Neural cell (in vitro differentiated cells): Measurements from ENCODE around the gene ITGB6. TPM values are rescaled to one million over a fixed set of nuclear protein-coding genes. Genes with fewer than 3 reads are reported as not detected.
"Not testable (repeated sequence)": the region's sequence is repeated elsewhere in the genome, so short reads cannot be mapped to it uniquely, and the experiment has no call there.

Source experiments
- H2AFZ ChIP-seq: fragments of 200-600, 300-800 bp; sonication (generic), shearing (Covaris generic); 2 replicates; pipeline ENCODE4 v1.6.0; 2014; ENCODE audit warnings: low read depth, mild to moderate bottlenecking, antibody characterized with exemption, low read length, moderate library complexity
- H3F3A ChIP-seq: fragments of 200-600 bp; shearing (Covaris generic); 2 replicates; pipeline ENCODE4 v1.6.1; 2016; ENCODE audit warnings: mild to moderate bottlenecking, moderate library complexity, mixed read lengths, antibody characterized with exemption, low read length; ENCODE audit not compliant: insufficient read depth, poor library complexity, severe bottlenecking
- H3K27ac ChIP-seq: fragments of 200-600, 300-800 bp; sonication (generic), shearing (Covaris generic); 2 replicates; pipeline ENCODE4 v1.5.1; 2014; ENCODE audit warnings: mild to moderate bottlenecking, low read length, moderate library complexity
- H3K27me3 ChIP-seq: fragments of 300-800, 200-600 bp; sonication (generic), shearing (Covaris generic); 2 replicates; pipeline ENCODE4 v1.6.0; 2014; ENCODE audit warnings: mild to moderate bottlenecking, low read depth, low read length, moderate library complexity; ENCODE audit not compliant: insufficient read depth
- H3K36me3 ChIP-seq: fragments of 300-800, 200-600 bp; sonication (generic), shearing (Covaris generic); 2 replicates; pipeline ENCODE4 v1.5.1; 2014; ENCODE audit warnings: mild to moderate bottlenecking, antibody characterized with exemption, low read length, moderate library complexity; ENCODE audit not compliant: insufficient read depth
- H3K4me2 ChIP-seq: fragments of 300-800, 200-600 bp; sonication (generic), shearing (Covaris generic); 2 replicates; pipeline ENCODE4 v1.6.0; 2014; ENCODE audit warnings: mild to moderate bottlenecking, low read length
- H3K4me3 ChIP-seq: fragments of 300-800, 200-600 bp; sonication (generic), shearing (Covaris generic); 2 replicates; pipeline ENCODE4 v1.5.1; 2014; ENCODE audit warnings: mild to moderate bottlenecking, low read length, moderate library complexity
- H3K79me2 ChIP-seq: fragments of 200-600 bp; shearing (Covaris generic); replicated peaks from 2 replicates; pipeline ENCODE4 v1.6.0; 2014; ENCODE audit warnings: mild to moderate bottlenecking, low read length, moderate library complexity; ENCODE audit not compliant: insufficient read depth
- H3K9ac ChIP-seq: fragments of 300-800, 200-600 bp; sonication (generic), shearing (Covaris generic); 2 replicates; pipeline ENCODE4 v1.6.1; 2016; ENCODE audit warnings: mild to moderate bottlenecking, low read length, mixed read lengths
- H3K9me2 ChIP-seq: fragments of 200-600 bp; shearing (Covaris generic); 2 replicates; pipeline ENCODE4 v1.6.1; 2016; ENCODE audit warnings: mild to moderate bottlenecking, low read length, mixed read lengths; ENCODE audit not compliant: insufficient read depth
- H3K9me3 ChIP-seq: fragments of 200-600, 300-800 bp; sonication (generic), shearing (Covaris generic); 2 replicates; pipeline ENCODE4 v1.6.1; 2016; ENCODE audit warnings: mild to moderate bottlenecking, mixed run types, low read length, moderate library complexity, mixed read lengths
- H4K20me1 ChIP-seq: fragments of 200-600 bp; shearing (Covaris generic); 2 replicates; pipeline ENCODE4 v1.6.1; 2016; ENCODE audit warnings: mild to moderate bottlenecking, mixed run types; ENCODE audit not compliant: insufficient read depth
- CTCF ChIP-seq: fragments of 450-650 bp; IDR thresholded peaks from 2 replicates; pipeline ENCODE4 v1.5.1; 2014; ENCODE audit warnings: antibody characterized with exemption, mild to moderate bottlenecking, moderate library complexity; ENCODE audit not compliant: poor library complexity, severe bottlenecking
- EZH2 ChIP-seq: fragments of 200-600, 300-800 bp; shearing (Covaris generic), sonication (generic); IDR thresholded peaks from 2 replicates; pipeline ENCODE4 v1.6.1; 2014; ENCODE audit warnings: antibody characterized with exemption, low read length, borderline replicate concordance, mild to moderate bottlenecking; ENCODE audit not compliant: insufficient read depth, poor library complexity, severe bottlenecking
- MXI1 ChIP-seq: fragments of 450-650 bp; conservative IDR thresholded peaks from 2 replicates; pipeline ENCODE4 v1.6.1; 2014; ENCODE audit warnings: antibody characterized with exemption, mild to moderate bottlenecking; ENCODE audit not compliant: poor library complexity, severe bottlenecking
- POLR2AphosphoS5 ChIP-seq: IDR thresholded peaks from 2 replicates; pipeline ENCODE4 v1.6.1; 2012
- RAD21 ChIP-seq: fragments of 450-650 bp; conservative IDR thresholded peaks from 2 replicates; pipeline ENCODE4 v1.6.1; 2014; ENCODE audit warnings: antibody characterized with exemption, mild to moderate bottlenecking, moderate library complexity
- REST ChIP-seq: IDR thresholded peaks from 2 replicates; pipeline ENCODE4 v1.6.1; 2012; ENCODE audit warnings: borderline replicate concordance
- SMC3 ChIP-seq: fragments of 450-650 bp; conservative IDR thresholded peaks from 2 replicates; pipeline ENCODE4 v1.6.1; 2014; ENCODE audit warnings: antibody characterized with exemption, mild to moderate bottlenecking, moderate library complexity; ENCODE audit not compliant: poor library complexity
- TAF1 ChIP-seq: IDR thresholded peaks from 2 replicates; pipeline ENCODE4 v1.6.1; 2012; ENCODE audit warnings: low read depth
- polyA plus RNA-seq: library from polyadenylated mRNA; depleted of rRNA; stranded (reverse); fragments of >200 nt; gene quantifications from 2 replicates; pipeline ENCODE4 v1.2.3, GENCODE V29; 2014

ITGB6 gene
- polyA plus RNA-seq, 1 donor from 2014 or later, result 8.3 TPM

GRCh38 chr2:160156100-160156499 is 44.0 kb downstream of the ITGB6 start:
- H3K36me3 ChIP-seq, result no peaks in the 10 kb centered on the region
- H4K20me1 ChIP-seq, result no peaks in the 10 kb centered on the region
- no peaks in the 10 kb centered on the region for H3F3A ChIP-seq
- TF ChIP-seq MXI1 (no peak), RAD21 (no peak), TAF1 (no peak), REST (no peak), CTCF (no peak), SMC3 (no peak), POLR2AphosphoS5 (no peak)
- H2AFZ ChIP-seq, result no peak overlapping the region
- no peaks in the 10 kb centered on the region for H3K27me3 ChIP-seq
- no peak overlapping the region for H3K27ac ChIP-seq
- H3K4me2 ChIP-seq, result no peak overlapping the region
- H3K9ac ChIP-seq, result no peak overlapping the region
- H3K79me2 ChIP-seq, result no peaks in the 10 kb centered on the region
- H3K9me2 ChIP-seq, result no peaks in the 10 kb centered on the region
- no peak overlapping the region for H3K4me3 ChIP-seq
- no peaks in the 10 kb centered on the region for H3K9me3 ChIP-seq

- H4K20me1 ChIP-seq, H3F3A ChIP-seq, H3K9me2 ChIP-seq, H3K36me3 ChIP-seq, H2AFZ ChIP-seq, H3K79me2 ChIP-seq, H3K27ac ChIP-seq, H3K9me3 ChIP-seq, H3K4me2 ChIP-seq, H3K9ac ChIP-seq, H3K4me3 ChIP-seq, H3K27me3 ChIP-seq: not testable (repeated sequence)
Measured at GRCh38 chr2:160148419-160148818, 51.7 kb downstream of the ITGB6 start.

- Histone ChIP-seq H3F3A (no peaks in the 10 kb centered on the region), H3K9me2 (no peaks in the 10 kb centered on the region), H3K79me2 (no peaks in the 10 kb centered on the region), H3K27me3 (no peaks in the 10 kb centered on the region), H3K4me2 (no peak overlapping the region), H3K36me3 (no peaks in the 10 kb centered on the region), H3K9ac (no peak overlapping the region), H3K27ac (no peak overlapping the region), H3K9me3 (no peaks in the 10 kb centered on the region), H3K4me3 (no peak overlapping the region), H4K20me1 (no peaks in the 10 kb centered on the region), H2AFZ (no peak overlapping the region)
- TF ChIP-seq SMC3 (no peak), TAF1 (no peak), CTCF (no peak), MXI1 (no peak), REST (no peak), EZH2 (no peak), RAD21 (no peak)
Measured at GRCh38 chr2:160145471-160145870, 54.6 kb downstream of the ITGB6 start.
